Kidney capillary endothelial cell (primary cell): ENCODE data around the gene PPP1R1A.

ENCODE experiments used
- DNase-seq: peaks from one replicate; pipeline ENCODE4 v3.0.0-alpha.2; 2018; ENCODE audit warnings: low spot score

PPP1R1A gene

DNA sequence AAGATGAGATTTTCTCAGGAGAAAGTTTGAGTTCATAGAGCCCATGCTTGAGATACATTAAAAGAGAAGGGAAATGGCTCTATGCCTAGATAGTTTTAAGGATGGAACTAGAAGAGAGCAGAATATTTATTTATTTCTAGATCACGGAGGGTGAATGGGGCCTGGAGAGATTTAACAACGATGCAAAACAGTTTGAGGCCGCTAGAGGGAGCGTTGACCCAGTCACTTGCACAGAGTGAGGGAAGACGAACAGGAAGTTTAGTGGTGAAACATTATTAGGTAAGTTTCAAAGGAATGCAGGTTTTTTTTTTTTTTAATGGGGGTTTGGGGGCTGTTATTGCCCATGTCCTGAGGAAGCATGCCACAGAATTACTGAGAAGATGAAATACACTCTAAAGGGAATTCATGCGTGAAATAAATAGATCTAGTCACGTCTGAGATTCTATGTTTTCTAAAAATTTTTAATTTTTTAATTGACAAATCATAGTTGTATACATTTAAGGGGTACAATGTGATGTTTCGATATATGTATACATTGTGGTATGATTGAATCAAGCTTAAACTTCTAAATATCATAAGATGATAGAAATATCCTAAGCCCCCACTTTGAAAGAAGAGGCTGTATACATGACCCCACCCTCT is 14.8 kb upstream of the PPP1R1A start:
- DNase-seq = peak; percentile 43

DNA sequence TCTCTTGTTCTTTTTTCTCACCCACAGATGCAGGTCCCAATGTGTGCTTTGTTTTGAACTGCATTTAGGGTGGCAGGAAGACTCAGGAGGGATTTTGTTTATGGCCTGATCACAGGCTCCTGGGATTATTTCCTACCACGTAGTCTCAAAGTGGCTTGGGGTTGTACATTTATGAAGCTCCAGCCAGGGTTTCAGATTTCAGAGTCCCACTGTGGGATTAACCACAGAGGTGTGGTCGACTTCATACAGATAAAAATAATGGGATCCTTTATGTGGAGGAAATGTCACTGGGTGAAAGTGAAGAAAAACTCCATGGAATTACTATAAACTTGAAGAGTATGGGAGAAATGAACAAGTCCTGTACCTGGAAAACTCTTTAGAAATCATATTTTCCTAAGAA is 14.2 kb upstream of the PPP1R1A start:
- no peak for DNase-seq

DNA sequence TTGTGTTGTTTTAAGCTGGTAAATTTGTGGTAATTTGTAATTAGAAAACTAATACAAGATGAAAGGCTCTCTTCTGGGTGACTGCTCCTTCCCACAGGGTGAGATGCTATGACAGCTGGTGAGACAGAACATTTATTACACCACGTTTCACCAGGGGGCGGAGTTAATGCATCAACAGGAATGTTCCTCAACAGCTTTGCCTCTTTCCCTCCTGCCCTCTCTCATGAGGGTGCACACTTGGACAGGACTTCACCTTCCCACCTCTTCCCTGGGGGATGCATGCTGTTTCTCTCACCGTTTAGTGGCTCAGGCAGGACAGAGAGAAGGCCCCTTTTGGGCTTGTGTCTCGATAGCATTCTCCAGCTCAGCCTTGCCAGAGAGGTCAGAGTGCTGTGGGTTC is 13.4 kb upstream of the PPP1R1A start:
- DNase-seq = no peak

DNA sequence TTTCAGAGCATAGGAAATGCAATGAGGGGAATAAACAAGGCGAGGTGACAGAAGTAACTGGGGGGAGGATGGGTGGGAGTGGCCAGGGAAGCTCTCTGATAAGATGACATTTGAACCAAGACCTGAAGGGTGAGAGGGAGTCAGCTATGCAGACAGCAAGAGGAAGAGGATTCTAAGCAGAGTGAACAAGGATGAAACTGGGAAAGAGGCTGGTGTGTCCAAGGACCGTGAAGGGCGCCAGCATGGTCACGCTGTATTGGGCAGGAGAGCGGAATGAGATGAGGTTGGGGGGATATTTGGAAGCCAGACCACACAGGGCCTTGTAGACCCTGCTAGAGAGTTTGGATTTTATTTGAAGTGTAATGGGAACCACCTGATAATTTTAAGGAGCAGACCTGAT is 10.5 kb upstream of the PPP1R1A start:
- no peak for DNase-seq

DNA sequence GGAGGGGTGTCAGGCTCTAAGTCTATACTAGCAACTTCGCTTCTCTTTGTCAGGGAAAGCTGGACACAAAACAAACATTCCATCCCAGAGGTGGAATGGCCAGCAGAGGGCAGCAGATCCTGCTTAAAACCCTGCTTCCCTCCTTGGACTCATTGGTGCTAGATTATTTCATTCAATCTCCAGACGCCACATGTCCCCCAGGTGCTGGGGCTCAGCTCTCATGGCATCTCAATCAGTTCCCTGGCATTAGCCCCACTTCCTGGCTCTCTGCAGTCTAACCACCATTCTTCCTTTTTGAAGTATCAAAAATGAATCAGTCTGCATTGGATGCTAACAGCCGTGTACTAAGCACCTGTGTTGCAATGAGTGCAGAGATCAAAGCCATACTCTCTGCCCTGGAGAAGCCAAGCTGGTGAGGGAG is 8.1 kb upstream of the PPP1R1A start:
- DNase-seq = peak; percentile 58

DNA sequence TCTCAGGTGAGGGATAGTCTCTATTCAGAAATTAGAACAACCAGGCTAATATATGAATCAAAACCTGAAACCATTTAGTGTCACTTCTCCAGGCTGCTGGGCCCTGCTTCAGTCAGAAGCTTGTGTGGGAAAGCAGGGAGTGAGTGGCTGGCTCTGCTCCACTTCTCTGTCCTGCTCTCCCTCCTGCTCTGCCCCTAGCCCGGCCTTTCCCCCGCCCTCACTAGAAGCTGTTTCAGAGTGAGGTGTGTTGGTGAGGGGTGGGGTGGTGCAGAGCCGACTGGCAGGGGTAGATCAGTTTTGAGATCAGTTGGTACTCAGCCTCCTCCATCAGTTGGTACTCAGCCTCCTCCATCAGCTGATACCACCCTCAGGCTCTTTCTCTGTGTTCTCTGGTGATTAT is 7.0 kb upstream of the PPP1R1A start:
- no peak for DNase-seq

DNA sequence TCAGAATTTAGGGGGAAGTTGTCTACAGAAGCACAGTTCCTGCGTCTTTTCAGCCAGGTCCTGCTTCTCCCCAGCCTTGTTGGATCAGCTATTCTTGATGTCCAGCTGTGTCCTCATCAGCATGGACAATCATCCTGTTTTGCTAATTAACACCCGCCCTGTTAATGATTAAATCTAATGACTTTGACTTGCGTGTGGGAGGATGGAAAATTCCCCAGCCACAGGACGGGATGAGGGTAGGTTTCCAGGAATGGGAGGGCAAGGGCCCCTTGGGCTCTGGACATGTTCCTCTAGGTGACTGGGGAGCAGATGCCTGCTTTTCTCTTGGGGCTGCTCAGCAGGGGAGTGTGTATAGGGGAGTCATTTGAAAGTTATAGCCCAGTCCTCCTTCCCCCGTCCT is 5.3 kb upstream of the PPP1R1A start:
- DNase-seq = no peak

DNA sequence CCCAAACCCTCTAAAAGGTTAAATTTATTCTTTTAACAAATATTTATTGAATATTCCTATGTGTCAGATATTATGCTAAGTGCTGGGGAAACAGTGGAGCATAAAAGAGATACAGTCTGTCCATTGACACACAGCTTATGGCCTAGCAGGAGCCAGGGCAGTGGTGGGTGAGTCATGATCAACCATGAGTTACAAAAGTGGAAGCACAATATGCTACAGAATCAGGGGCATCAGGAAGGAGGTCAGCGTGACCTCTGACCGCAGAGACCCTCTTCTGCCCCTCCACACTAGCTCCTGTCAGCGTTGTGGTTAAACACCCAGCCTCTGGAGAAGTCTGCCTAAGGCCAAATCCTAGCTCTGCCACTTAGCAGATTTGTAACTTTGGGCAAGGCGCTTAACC is 4.7 kb upstream of the PPP1R1A start:
- DNase-seq = no peak

DNA sequence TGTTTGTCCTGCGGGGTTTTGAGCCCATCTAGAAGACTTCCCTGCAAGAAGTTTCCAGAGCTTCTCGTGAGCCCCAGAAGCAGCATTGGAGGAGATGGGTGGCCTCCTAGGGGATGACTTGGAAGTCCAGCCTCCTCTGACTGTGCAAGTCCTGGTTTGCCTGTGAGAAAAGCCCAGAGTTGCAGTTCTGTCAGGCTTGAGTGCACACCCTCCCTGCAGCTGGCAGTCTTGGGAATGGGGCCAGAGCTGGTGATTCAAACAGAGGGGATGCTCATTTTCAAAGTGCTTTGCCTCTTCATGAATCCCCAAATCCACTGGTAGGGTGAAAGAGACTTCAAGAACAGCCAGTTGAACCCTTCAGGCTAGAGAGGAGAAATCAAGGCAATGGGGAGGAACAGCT is 3.9 kb upstream of the PPP1R1A start:
- DNase-seq = no peak

DNA sequence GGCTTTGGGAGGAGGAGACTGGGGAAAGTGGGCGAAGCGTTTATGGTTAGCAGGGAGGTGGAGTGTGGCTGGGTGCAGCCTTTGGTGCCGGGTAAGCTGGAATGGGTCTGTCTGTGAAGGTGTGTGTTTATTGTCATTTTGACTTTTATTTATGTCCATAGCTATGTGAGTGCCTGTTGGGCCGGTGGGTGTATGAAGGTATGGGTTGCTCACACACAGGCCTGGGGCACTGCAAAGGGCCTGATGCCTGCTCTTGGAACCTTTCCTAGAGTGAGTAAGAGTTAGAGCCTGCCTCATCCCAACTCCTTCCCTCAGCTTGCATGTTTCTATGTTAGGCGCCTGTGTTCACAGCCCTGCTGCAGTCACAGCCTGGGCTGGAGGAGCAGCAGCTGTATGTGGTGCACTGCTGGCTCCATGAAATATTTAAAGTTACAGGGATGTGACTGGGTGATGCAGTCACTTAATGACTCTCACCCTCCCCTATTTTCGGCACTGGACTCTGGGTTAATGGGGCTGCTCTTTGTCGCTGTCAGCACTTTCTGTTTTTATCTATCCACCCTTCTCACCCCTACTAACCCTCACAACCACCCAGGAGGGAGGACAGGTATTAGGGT is 2.6 kb upstream of the PPP1R1A start:
- DNase-seq = no peak

DNA sequence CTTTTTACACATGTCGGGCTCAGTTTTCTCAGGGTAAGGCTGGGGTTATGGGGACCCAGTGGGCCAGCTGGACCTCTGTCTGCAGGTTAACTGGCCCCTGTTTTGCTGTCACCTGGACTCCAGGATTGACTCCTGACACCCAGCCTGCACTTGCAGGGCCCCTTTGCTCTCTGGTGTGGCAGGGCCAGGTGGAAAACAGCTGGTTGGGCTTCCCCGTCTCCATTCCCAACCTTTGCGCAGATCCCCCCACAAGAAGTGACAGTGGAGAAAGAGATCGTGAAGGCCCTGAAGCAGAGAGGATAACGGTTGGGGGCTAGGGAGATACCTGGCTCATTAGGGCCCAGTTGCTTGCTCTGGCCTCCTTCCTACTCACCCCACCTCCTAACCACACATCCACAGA is 1.5 kb upstream of the PPP1R1A start:
- no peak for DNase-seq

DNA sequence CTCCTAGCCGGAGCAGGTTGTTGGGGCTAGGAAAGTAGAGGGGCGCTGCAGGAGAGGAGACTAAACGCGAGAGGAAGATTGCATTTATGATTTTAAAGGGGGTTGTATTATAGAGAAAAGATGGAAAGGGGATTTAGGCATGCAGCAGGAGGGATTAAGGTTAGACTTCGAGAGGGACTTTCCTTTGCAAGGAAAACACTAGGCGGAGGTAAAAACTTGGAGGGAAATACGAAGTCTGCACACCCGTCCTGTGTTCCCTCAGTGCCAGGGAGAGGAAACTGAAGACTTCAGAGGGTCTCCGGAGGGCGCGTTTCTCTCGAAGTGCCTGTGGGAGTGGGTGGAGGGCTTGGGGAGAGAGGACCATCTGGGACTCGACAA is 420 bp upstream of the PPP1R1A start:
- DNase-seq = no peak

DNA sequence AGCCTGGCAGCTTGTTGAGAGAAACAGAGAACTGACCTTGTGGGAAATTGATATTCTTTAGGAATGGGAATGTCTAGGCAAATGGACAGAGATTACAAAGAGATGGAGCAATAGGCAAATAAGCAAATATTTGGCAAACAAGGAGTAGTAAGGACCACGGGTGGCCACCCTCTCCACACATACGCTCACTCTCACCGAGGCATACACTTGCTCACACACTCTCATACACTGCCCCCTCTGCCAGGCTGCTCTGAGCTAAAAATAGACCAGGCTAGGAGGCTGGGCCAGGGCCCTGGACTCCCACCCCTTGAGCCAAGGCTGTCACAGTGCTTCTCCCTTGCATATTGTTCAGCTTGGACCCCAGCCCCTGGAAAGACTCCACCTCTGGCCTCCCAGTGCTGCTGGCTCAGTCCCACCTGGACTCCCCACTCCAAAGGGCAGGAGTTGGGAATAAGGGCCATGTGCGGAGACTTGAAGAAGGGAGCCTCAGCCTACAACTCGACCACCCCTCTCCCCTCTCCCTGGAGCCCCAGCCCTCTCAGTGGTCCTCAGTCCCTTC is 1.1 kb downstream of the PPP1R1A start:
- no peak for DNase-seq

DNA sequence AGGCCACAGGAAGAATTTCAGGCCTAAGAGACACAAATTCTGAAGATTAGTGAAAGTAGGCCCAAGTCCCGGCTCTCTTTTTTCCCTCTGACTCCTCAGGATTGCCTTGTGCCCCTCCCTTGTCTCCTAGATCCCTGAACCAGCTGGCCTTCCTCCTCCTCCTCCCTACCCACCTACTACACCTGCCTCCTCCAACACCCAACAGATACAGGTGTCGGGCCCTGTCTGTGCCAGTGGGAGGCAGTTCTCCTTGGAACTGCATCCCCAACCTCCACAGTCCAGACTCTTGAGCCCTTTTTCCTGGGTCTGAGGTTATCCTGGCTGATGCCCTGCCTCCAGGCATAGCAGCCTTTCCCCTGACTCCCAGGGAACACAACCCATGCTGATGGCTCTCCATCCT is 1.8 kb downstream of the PPP1R1A start:
- no peak for DNase-seq

DNA sequence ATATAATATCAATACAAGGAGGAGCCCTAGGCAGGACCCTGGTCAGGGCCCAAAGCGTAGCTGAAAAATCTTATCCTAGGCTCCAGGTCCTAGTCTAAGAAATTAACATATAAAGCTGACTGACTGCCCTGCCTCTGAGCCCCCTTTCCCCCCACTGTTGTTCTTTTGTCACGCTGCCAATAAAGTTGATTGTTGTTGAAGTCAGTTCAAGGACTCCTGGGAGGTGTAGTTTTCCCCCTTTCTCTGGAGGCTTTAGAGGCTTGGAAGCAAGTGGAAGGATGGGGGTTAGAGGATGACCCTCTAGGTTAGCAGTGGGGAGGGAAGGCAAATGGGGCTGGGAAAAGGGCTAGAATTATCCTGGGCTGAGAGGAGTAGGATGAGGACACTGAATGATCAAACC is 3.2 kb downstream of the PPP1R1A start:
- no peak for DNase-seq

DNA sequence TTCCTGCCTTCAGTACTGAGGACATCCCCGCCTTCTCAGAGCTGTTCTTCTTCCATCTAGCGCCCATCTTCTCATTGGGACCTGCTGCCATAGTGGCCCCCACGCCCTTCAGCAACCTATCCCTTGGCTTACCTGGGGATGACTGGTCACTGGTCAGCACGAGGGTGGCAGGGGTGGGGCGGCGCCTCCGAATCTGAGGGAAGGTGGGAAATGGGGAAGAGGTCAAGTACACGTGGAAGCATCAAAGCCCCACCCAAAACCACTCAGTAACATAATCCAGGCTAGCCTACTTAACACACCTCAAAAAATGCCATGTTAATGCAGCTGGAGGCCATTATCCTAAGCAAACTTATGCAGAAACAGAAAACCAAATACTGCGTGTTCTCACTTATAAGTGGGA is 4.3 kb downstream of the PPP1R1A start:
- no peak for DNase-seq

DNA sequence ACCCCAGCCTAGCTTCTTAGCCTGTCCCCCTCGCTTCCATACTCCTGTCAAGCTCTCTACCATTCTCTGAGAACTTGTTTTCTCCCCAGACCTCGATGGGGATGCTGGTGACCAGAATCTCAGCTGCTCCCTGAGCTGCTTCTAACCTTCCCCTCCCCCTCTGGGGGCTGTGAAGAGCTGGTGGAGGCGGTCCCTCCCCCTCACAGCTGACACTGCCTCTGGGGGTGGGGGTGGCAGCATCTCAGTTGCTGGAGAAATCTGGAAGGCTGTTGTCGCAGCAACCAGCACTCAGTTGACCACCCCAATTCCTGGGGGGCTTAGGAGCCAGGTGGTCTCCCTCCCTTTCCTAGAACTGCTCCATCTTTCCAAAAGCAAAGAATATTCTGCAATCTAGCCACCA is 4.7 kb downstream of the PPP1R1A start:
- DNase-seq = no peak

DNA sequence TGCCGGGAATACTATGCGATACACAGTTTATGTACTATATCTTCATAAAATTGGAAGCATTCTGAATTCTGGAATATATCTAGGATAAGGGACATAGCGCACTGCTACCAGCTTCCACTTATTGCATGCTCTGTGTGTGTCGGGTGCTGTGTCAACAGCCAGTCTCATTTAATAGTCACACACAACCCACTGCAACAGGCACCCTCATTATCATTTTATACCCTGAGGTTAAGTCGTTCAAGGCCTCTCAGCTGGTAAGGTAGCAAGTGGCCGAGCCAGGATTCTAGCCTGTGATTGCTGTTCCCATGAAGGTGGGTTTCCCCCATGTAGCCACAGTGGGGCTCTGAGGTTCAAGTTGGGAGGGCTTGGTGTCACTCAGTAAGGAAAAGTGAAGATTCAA is 7.0 kb downstream of the PPP1R1A start:
- DNase-seq = no peak

DNA sequence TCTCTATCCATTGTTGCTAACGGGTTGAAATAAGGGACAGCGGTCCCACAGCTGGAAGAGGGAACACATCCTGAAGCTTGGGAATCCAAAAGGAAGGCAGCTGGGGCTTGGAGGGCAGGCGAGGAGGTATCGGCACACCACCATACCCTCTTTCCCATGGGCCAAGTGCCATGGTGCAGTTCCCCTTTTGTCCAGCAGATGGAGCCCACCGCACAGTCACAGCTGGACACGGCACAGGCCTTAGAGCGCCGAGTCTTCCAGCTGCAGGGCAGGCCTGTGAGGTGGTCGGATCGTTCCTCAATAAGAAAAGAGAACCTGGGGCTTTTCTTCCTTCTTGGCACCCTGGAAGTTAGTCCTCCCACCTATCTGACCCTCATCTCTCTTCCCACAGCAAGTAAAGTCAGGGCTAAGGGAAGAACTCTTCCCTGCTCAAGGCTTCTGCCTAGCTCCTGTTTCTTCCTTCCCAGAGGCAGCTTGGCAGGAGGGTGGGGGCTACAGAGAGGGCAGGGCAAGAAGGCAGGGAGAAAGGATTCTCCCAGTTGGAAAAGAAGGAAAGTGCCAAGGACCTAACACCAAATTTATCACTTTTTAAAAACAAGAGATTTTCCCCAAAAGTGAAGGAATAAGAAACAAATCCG is 8.6 kb downstream of the PPP1R1A start:
- DNase-seq = peak; percentile 64

DNA sequence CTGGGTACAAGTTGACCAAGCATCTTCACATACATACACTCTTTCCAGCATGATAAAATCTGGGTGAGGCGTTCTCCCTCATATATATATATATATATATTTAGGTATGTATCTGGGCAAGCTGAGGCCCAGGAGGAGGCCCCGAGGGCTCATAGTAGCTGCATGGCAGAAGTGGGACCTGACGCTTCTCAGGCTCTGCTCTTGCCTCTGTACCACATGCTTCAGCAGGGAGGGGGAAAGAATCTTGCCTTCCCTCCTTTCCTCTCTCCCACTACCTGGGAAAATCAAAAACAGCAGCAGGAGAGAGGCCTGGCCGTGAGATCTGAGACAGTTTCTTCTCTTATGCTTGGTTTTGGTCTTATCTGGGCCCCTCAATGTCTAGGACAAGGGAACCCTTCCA is 9.2 kb downstream of the PPP1R1A start:
- DNase-seq = no peak

DNA sequence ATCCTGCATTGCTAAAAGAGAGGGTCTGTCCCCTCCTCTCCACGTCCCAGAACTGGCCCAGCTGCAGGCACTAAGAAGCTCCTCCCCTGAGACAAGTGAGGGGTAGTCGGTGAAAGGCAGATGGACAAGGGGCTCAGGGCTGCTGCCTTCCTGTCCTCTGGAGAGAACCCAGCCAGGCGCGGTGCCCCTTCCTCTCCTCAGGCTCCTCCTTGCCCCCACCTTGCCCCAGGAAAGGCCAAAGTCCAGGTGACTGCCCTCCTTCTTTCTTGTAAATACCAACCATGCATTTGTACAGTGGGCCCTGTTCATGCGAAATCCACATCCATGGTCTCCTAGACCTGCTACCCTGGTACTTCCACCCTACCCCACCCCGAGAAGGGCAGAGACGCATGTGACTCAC is 9.7 kb downstream of the PPP1R1A start:
- no peak for DNase-seq

DNA sequence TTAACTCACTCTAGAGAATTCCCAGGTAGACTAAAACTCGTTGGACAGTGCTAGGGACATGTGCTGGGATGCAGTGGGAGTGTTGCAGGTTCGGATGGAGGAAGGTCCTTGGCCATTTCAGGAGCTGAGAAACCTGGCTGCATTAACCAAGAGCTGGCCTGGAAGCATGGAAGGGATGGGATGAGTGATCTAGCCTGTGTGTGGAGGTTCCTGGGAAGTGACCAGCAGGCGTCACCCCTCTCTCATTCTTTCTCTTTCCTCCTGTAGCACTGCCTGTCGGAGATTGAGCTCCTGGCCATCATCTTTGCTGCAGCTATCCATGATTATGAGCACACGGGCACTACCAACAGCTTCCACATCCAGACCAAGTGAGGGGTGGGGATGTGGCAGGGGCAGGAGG is 15.6 kb downstream of the PPP1R1A start:
- DNase-seq = no peak
